ENCODE results near the gene TEKTIP1. TPM values are rescaled to one million over a fixed set of nuclear protein-coding genes. Genes with fewer than 3 reads are reported as not detected.
A peak's percentile ranks its signal among the peaks of the same experiment; 100 is the strongest.

Gene TEKTIP1
- total RNA-seq, 4 donors from 2014 or later, result 1.2 to 3.3 (median 1.9) TPM; not detected in 1

GRCh38 chr19:3511506-3512251 is 27.3 kb upstream of the TEKTIP1 start:
- Histone ChIP-seq H3K9me3 (no peaks in the 10 kb centered on the region), H3K4me1 (peaks cover 8 to 10% of the 10 kb centered on the region in 2 donors), H3K27ac (no peak overlapping the region), H3K36me3 (no peaks in the 10 kb centered on the region), H3K4me3 (replicated peaks in 1 of 3) (no peak overlapping the region), H3K27me3 (no peaks in the 10 kb centered on the region)
- TF ChIP-seq CTCF (IDR thresholded peaks at IDR 0.05), result no peak
- intact Hi-C loops (cut with DNase I), result no loop called here
- DNase-seq, result no peak
- WGBS, 2 donors, result 83 to 91% methylated on average over 25 to 26 of the region's 26 CpGs

DNA sequence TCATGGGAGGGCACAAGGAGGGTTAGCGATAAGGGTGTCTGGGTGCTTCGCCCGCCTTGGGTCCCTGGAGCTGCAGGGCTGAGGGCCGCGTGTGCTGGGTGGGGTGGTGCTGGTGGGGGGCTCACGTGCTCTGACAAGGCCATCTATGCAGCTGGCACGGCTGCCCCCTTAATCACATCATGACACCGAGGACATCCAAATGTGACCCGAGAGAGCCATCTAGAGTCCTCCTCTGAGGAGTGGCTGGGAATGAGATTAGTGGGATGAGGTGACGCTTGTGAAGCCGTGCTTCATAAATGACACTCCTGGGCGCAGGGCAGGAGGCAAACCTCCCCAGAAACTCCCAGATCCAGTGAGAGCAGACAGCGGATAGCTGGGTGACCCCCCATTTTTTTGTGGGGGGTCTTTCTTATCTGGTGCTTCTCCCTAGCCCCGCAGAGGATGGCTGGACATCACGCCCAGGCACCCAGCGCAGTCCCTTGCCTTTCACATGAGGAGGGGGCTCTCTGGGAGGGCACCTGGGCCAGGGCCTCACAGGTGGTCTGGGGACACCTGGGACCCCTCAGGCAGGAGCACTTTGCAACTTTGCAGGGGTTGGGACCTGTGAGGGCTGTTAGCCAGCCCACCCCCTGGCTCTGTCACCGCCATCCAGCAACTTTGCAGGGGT is 26.3 kb upstream of the TEKTIP1 start:
- DNase-seq, result no peak
- no peaks in the 10 kb centered on the region for H3K9me3 ChIP-seq
- TF ChIP-seq POLR2A (IDR thresholded peaks at IDR 0.05) (no peak), CTCF (IDR thresholded peaks at IDR 0.05) (no peak)
- intact Hi-C loops (cut with DNase I), result no loop called here
- 87 to 89% methylated on average over 12 to 15 of the region's 17 CpGs for WGBS, 2 donors
- peaks cover 2 to 3% of the 10 kb centered on the region in 2 donors for H3K4me1 ChIP-seq
- no peaks in the 10 kb centered on the region for H3K36me3 ChIP-seq
- no peak overlapping the region for H3K4me3 ChIP-seq (replicated peaks in 1 of 3)
- no peaks in the 10 kb centered on the region for H3K27me3 ChIP-seq
- H3K27ac ChIP-seq, result no peak overlapping the region

- peak; percentile 19 to 37 for DNase-seq
- peaks cover 0 to 3% of the 10 kb centered on the region in 2 donors for H3K4me1 ChIP-seq
- no peak overlapping the region for H3K27ac ChIP-seq
- H3K36me3 ChIP-seq, result no peaks in the 10 kb centered on the region
- TF ChIP-seq CTCF (IDR thresholded peaks at IDR 0.05) (no peak), POLR2A (IDR thresholded peaks at IDR 0.05) (no peak)
- 82 to 91% methylated on average over 16 to 21 of the region's 23 CpGs for WGBS, 2 donors
- H3K9me3 ChIP-seq, result no peaks in the 10 kb centered on the region
- intact Hi-C loops (cut with DNase I), result no loop called here
- no peak overlapping the region for H3K4me3 ChIP-seq (replicated peaks in 1 of 3)
- no peaks in the 10 kb centered on the region for H3K27me3 ChIP-seq
Observed at GRCh38 chr19:3513229-3514140, 25.5 kb upstream of the TEKTIP1 start.

DNA sequence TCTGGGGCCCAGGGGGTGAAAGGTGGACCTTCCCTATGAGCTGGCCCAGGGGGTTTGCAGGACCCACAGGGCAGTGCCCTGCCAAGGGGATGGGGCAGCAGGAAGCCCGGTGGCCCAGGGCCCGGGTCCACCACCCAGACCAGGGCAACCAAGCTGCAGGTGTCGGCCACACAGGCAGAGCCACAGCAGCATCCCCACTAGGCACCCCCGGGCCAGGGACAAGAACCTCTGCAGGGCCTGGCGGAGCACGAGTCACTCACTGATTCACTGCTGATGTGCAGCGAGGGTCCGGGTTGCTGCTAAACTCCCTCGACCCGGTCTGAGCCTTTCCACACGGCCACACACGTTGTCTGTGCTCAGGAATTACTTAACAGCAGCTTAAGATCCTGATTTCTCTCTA is 24.0 kb upstream of the TEKTIP1 start:
- Histone ChIP-seq H3K27me3 (no peaks in the 10 kb centered on the region), H3K4me3 (replicated peaks in 1 of 3) (no peak overlapping the region), H3K9me3 (no peaks in the 10 kb centered on the region), H3K4me1 (peaks cover 0 to 9% of the 10 kb centered on the region in 2 donors), H3K36me3 (no peaks in the 10 kb centered on the region), H3K27ac (no peak overlapping the region)
- WGBS, 2 donors, result 88% methylated on average over 7 to 8 of the region's 12 CpGs
- DNase-seq, result no peak
- intact Hi-C loops (cut with DNase I), result no loop called here
- TF ChIP-seq POLR2A (IDR thresholded peaks at IDR 0.05) (no peak), CTCF (IDR thresholded peaks at IDR 0.05) (no peak)
